Right lobe of liver (tissue), 4 donors: ENCODE data around the gene ST6GAL2.

Experiments
- POLR2A ChIP-seq: fragments of 450-650 bp; IDR thresholded peaks from one replicate; pipeline ENCODE4 v1.6.1; 2017; ENCODE audit warnings: antibody characterized with exemption, mild to moderate bottlenecking
- TF ChIP-seq, protein P1 (sequence below), 4 donors: fragments of 200-600 bp in 3 of 4; fragments of 450-650 bp in 1 of 4; IDR thresholded peaks; one replicate each; pipeline versions ENCODE4 v1.5.1 to v1.8.0; 2016 to 2022; ENCODE audit warnings: antibody characterized with exemption in 4 of 4, mild to moderate bottlenecking in 2 of 4
- donor health status: DM: no; HTN: no; CAD: no.
- donor health status: DM: no; HTN: no; CAD: no.
- donor health status: DM: no; HTN: yes; CAD: no.

DNA sequence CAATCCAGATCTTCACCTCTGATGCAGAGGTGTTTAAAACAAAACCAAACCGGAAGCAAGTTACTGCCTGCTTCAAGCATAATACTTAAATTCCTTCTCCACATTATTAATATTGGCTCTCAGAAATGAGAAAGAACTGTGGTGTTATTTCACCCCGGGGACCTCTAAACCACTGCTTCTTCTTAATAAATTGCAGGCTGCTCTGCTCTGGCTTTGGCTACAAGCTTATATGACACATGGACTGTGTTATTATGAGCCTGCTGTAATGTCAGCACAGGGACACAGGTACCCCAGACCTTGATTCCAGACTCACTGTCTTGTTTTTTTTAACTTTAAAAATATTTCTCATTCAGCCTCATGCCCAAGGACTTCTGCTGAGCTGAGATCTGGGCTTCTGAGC is 45.1 kb downstream of the ST6GAL2 start:
- TF ChIP-seq POLR2A, result no peak
- TF ChIP-seq, protein P1, sequence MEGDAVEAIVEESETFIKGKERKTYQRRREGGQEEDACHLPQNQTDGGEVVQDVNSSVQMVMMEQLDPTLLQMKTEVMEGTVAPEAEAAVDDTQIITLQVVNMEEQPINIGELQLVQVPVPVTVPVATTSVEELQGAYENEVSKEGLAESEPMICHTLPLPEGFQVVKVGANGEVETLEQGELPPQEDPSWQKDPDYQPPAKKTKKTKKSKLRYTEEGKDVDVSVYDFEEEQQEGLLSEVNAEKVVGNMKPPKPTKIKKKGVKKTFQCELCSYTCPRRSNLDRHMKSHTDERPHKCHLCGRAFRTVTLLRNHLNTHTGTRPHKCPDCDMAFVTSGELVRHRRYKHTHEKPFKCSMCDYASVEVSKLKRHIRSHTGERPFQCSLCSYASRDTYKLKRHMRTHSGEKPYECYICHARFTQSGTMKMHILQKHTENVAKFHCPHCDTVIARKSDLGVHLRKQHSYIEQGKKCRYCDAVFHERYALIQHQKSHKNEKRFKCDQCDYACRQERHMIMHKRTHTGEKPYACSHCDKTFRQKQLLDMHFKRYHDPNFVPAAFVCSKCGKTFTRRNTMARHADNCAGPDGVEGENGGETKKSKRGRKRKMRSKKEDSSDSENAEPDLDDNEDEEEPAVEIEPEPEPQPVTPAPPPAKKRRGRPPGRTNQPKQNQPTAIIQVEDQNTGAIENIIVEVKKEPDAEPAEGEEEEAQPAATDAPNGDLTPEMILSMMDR (IDR thresholded peaks at IDR 0.05), result no peak
